NCI-H748 (cell line): ENCODE results near the gene OPA3.

Experiments used
- DNase-seq: peaks from one replicate; lab custom pipeline; 2025; ENCODE audit not compliant: unreplicated experiment; lab: John Stamatoyannopoulos, UW

Gene OPA3

DNA sequence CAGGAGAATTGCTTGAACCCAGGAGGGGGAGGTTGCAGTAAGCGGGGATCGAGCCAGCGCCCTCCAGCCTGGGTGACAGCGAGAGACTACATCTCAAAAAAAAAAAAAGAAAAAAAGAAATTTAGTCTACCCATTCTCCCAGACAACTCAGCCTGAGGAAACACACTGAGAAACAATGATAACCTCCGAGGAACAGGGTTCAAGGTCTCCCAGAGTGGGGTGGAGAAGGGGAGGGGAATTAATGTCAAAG, 78.7 kb downstream of the OPA3 start:
- no peak for DNase-seq

DNA sequence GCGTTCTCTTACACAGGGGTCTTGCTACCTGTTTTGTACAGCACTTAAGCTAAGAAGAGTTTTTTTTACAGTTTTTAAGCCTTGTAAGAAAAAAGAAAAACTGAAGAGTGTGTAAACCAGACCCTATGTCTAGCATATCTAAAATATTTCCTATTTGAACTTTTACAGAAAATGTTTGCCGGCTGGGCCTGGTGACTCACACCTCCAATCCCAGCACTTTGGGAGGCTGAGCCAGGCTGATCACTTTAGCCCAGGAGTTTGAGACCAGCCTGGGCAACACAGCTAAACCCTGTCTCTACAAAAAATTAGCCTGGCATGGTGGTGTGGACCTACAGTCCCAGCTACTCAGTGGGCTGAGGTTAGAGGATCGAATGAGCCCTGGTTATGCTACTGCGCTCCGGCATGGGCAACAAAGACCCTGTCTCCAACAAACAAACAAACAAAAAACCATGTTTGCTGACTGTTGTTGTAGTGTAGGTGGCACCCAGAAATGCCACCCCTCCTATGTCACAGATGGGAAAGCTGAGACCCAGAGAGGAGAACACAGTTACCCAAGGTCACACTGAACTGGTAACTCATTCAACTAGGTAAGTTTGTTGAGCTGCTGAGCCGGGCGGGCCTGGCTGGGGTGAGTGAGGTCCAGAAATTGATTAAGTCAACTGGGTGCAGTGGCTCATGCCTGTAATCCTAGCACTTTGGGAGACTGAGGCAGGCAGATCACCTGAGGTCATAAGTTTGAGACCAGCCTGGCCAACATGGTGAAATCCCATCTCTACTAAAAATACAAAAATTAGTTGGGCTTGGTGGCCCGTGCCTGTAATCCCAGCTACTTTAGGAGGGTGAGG, 79.2 kb downstream of the OPA3 start:
- DNase-seq: no peak

DNA sequence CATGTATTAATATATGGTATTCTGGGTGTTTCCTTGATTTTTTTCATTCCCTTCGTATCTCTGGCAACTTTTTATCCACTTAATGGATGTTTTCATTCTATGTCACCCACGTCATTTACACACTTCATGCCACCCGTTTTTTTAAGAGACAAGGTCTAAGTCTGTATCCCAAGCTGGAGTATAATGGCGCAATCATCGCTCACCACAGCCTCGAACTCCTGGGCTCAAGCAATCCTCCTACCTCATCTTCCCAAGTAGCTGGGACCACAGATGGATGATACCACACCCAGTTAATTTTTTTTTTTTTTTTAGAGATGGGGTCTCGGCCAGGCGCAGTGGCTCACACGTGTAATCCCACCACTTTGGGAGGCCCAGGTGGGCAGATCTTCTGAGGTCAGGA, 80.7 kb downstream of the OPA3 start:
- DNase-seq: no peak

DNA sequence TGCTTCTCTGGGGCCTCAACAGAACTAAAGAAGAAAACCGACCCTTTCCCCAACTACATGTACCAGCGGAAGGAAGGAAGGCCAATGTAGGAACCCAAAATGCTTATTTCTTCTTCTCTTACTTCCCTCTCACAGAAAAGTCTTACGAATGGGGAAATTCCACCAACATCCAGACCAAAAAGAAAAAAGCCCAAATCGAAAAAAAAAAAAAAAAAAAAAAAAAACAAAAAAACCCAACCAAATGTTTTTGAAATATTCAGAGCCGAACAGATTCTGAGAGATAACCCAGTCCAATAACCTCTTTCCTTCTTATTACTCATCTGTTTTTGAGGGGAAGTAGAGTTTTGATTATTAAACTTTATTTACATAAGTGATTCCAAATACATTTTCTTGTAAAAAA, 82.5 kb downstream of the OPA3 start:
- DNase-seq: no peak

DNA sequence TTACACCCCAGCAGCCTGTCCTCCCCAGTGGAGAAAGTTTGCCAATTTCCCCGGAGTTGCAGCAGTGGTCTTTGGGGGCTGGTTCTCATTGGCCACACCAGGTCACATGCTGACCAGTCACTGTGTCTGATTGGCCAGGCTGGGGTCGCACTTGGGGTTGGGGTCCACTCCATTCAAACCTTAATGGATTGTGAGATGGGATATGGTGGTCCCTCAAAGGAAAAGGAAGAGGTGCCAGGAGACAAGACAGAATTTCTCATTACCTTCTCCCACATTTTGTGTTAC, 82.9 kb downstream of the OPA3 start:
- DNase-seq: no peak

DNA sequence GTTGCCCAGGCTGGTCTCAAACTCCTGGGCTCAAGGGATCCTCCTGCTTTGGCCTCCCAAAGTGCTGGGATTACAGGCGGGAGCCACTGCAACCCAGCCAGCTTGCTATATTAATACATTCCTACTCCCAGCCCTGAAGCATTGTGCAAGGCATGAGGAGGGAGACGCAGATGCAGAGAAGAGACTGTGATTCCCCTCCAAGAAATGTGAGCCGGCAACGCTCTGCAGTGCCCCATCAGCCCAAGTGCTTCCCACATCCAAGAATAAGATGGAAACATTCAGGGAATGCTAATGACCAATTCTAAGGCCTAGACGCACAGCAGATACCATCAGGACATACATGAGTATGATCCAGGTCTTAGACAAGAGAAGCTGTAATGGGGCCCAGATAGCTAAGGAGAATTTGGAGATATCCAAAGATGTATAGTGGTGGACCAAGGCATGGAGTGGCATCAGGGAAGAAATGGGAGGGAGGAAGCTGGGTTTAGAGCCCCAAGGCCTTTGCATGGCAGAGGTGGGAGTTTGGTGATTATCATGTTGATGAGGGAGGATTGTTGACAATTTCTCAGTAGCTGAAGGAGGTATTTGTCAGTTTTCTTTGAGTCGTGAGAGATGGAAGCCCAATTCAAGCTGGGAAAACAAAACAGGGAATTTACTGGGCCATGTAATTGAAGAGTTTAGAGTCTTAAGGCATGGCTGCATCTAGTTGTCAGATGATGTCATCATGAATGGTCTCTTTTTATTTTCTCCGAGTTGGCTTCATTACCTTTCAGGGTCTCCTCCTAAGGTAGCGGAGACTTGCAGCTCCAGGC, 83.5 kb downstream of the OPA3 start:
- no peak for DNase-seq

DNA sequence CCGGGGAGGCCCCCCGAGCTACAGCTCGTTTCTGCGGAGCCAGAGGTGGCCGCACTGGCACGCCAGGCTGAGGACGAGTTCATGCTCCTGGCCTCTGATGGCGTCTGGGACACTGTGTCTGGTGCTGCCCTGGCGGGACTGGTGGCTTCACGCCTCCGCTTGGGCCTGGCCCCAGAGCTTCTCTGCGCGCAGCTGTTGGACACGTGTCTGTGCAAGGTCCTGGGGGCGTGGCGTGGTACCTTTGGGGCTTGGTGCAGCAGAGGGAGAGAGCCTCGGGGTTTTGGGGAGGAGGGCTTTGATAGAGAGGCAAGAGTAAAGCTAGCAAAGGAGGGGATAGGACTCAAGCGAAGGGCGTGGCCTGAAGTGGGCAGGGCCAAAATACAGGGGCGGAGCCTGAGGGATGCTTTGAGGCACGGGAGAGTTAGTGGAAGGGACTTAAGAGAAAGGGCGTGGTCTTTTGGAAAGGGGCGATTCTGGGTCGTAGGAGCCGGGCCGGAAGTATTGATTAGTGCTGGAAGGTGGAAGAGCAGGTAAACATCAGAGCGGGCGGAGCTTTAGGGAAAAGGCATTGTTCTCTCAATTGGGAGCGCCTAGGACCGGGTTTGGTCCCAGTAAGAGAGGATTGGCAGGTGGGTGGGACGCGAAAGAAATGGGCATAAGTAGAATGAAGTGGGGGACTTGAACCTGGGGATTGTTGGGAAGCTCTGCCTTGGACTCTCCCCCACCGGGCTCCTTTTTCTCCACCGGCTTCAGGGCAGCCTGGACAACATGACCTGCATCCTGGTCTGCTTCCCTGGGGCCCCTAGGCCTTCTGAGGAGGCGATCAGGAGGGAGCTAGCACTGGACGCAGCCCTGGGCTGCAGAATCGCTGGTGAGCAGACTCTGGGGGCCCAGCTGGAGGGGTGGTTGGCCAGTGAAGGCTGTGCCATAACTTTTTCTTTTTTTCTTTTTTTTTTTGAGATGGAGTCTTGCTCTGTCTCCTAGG, 85.1 kb downstream of the OPA3 start:
- peak; percentile 89 for DNase-seq

DNA sequence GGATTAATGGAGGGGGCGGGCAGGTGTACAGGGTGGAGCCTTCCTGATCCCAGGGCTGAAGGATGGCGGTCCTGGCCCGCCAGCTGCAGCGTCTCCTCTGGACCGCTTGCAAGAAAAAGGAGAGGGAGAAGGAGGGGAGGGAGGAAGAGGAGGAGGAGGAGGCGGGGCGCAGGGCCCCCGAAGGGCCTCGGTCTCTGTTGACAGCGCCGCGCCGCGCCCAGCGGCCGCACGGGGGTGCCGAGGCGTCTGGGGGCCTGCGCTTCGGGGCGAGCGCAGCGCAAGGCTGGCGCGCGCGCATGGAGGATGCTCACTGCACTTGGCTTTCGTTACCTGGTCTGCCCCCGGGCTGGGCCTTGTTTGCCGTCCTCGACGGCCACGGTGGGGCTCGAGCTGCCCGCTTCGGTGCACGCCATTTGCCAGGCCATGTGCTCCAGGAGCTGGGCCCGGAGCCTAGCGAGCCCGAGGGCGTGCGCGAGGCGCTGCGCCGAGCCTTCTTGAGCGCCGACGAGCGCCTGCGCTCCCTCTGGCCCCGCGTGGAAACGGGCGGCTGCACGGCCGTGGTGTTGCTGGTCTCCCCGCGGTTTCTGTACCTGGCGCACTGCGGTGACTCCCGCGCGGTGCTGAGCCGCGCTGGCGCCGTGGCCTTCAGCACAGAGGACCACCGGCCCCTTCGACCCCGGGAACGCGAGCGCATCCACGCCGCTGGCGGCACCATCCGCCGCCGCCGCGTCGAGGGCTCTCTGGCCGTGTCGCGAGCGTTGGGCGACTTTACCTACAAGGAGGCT, 86.0 kb downstream of the OPA3 start, which contains the start of gene PPM1N:
Gene PPM1N (plus strand): TSS at position 33 of the 785 bp plus-strand sequence. CDS start 30 bp downstream, at position 63.
- peak; percentile 63 for DNase-seq

DNA sequence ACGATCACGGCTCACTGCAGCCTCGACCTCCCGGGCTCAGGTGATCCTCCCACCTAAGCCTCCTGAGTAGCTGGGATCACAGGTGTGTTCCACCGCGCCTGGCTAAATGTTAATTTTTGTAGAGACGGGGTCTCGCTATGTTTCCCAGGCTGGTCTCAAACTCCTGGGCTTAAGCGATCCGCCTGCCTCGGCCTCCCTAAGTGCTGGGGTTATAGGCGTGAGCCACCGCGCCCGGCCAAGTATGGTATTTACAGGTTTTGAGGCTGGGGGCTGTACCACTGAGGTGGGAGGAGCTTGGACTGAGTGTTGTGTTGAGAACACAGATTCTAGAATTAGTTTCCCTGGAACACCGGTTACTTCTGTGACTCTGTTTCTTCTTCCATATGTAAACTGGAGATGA, 86.8 kb downstream of the OPA3 start:
- DNase-seq: no peak

DNA sequence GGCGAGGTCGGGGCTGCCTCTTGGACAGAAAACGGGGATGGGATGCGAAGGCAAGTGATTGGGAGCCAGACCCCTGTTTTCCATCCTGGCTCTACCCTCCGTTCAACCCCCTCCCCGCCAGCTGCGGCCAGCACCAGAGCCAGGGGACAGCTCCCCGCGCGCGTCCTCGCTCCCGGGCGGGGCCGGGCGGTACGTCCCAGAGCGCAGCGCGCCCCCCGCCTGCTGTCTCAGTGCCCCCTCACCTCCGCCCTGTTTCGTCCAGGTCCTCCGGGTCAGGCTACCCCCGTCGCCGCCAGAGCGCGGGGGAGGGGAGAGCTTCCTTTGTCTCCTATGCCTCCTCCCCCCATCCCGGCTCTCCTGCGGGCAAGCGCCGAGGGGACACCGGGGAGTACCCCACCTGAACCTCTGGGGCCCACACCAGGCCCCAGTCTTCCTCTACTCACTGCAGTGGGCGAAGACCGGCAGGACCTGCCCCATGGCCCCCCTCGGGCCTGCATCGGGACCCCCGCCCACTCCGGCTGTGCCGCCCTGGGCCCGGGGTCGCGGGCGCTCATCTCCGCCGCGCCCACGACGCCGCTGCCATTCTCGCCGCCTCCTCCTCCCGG, 88.2 kb downstream of the OPA3 start:
- DNase-seq: peak; percentile 73

DNA sequence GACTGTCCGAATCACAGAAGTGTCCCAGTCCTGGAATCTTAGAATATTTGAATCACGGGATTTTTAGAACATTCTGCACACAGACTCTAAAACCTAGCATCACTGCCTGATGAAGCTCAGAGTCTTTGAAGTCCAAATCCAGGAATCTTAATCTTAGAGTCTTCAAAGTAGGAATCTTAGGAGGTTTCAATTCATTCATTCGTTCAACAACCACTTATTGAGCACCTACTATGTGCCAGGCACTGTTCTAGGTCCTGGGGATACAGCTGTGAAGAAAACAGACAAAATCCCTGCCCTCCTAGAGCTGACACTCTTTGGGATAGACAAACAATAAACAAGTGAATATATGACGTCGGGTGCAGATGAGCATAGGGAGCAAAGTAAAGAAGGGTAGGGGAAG, 89.4 kb downstream of the OPA3 start:
- no peak for DNase-seq

DNA sequence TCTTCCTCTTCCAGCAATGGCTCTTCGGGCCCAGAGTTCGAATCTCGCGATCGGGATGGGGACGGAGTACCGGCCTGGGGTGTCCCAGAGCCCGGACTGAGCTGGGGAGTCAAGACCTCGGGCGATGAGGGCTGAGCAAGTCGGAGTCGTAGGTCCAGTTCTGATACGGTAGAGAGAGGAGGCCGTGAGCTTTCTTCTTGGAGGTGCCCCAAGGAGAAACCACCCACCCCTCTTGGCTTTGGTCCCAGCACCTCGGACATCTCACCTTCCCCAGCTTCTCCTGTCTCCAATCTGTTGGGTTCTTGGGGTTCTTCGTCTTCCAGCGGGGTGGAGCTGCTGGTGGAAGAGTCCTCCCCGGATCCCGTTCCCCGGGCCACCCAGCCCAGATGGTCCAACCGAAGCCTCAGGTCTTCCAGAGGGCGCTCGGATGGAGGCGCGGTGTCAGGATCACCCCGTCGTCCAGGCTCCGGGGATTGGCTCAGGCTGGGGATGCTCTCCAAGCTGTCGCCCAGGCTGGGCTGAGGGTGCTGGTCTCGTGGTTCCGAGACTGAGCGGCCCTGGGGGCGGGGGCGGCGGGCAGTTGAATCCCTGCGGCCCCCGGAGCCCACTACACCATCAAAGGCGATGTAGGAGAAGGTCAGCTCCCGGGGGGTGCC, 90.2 kb downstream of the OPA3 start:
- no peak for DNase-seq

DNA sequence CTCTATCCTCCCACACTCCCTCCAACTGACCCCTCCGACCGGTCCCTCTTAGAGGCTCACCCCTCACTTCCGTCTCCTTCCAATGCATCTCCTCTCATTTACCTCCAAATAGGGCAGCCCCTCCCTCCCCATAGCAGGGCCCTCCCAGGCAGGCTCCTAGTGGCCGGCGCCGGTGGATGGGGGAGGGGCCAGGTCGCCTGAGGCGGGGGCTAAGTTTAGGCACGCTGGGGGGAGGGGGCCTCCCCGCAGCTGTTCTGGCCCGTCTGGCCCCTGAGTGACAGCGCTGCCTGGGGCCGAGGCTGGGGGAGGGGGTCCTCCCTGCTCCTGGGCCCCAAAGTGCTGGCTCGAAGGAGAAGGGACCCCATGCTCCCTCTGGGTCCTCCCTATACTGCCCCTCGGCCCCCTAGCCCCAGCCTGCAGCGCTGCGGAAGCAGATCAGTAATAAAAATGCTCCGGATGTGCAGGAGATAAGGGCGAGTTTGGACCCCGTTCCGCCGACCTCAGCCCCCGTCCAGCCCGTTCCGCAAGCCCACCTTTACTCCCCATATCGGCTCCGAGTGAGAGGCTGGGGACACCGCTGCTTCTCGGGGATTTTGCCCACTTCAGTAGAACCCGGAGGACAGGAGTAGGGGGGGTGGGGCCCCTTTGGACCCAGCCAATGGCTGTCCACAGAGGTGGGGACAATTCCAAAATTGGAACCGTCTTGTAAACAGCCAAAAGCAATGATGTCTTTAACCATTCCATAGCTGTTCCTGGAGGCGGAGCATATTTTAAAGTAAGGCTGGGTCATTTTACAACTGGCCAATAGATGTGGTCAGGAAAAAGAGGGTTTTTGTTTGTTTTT, 91.8 kb downstream of the OPA3 start:
- DNase-seq: no peak

DNA sequence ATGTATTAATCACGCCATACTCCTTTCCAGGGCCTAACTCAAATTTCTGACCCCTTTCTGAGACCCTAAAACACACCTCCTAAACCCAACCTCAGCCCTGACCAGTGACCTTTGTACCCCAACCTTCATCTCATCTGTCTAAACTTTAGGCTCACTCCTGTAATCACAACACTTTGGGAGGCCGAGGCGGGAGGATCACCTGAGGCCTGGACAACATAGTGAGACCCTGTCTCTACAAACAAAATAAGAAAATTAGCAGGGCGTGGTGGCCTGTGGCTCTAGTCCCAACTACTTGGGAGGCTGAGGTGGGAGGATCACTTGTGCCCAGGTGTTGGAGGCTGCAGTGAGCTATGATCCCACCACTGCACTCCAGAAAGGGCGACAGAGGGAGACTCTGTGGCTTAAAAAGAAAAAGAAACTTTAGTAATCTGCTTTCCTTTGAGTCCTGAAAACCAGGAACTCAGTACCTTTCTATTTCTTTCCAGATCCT, 92.4 kb downstream of the OPA3 start:
- no peak for DNase-seq

DNA sequence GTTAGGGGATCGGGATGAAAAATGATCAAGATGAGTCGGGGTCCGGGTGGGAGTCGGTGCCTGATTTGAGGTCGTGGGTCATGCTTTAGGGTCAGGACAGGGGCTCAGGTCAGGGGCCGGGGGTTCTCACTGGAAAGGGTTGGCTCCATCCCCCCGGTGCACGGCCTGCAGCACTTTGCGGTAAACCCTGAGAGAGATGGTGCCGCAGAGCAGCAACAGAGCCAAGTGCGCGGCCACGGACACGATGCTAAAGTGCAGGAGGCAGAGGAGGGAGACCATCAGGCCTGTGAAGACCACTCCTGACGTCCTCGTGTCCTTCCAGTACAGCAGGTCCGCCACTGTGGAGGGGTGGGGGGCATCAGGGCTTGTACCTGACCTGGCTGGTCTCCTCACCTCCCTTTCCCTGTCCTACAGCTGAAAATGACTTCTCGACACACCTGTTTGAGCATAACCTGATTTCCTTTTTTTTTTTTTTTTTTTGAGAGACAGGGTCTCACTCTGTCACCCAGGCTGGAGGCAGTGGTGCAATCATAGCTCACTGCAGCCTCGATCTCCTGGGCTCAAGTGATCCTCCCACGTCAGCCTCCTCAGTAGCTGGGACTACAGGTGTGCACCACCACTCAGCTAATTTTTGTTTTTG, 95.3 kb downstream of the OPA3 start:
- DNase-seq: no peak

DNA sequence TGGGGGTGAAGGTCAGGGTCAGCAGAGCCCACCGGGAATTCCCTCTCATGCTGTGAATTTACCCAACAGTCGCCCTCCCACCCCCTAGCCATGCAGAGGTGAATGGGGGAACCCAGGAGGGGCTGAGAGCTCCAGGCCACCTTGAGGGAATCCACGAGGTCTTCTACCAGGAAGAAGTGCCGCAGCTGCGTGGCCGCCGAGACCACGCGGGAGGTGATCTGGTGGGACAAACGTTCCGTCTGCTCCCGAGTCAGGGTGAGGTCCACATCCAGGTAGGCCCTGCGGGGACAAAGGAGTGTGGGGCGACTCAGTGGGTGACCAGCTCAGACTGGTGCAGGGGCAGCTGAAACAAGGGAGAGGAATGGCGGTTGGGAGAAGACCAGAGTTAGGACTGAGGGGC, 95.9 kb downstream of the OPA3 start:
- DNase-seq: no peak

DNA sequence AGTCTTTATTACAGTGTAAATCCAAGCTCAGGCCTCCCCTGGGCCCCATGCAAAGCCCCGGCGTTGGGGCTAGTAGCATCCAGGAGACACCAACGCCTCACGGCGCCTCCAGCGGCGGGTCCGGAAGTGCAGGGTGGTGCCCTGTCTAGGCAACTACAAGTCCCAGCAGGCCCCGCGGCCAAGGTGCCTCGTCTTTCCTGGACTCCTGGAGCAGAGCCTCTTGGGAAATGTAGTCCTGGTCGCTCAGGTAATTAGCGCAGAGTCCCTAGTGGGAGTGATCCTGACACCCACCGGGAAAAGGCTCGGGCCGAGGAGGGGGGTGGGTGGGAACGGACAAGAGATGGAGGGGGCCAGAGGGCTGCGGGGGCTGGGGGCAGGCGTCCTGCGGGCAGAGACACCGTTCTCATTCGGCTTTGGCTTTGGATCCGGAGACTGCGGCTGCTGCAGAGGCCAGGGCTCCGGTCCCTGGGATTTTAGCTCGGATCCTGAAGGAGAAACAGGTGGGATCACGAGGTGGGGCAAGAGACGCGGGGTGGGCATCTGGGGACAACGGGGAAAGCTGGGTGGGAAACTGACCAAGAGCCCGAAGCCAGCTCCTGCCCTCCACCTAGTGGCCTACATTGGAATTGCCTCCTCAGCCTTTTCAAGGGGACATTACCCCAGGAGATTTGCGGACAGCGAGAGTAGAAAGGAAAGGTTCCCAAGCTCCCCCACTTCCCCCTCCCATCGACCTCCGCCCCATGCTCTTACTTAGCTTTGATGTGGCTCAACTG, 99.1 kb downstream of the OPA3 start:
- DNase-seq: peak; percentile 98
